Astrocyte (in vitro differentiated cells and primary cell): ENCODE results near the gene HOXC6. TPM values are rescaled to one million over a fixed set of nuclear protein-coding genes. Genes with fewer than 3 reads are reported as not detected.

Source experiments
- DNase-seq: peaks from one replicate; pipeline ENCODE4 v3.0.0-alpha.2; 2010; ENCODE audit warnings: low read depth
- FAIRE-seq: peaks from 2 replicates; lab custom pipeline; 2011; peaks lifted over from hg19 to GRCh38; lab: Jason Lieb, UNC
- H2AFZ ChIP-seq: 2 replicates; pipeline ENCODE4 v1.6.0; 2012; ENCODE audit warnings: low read depth, low read length, inconsistent platforms
- H3K27ac ChIP-seq: 2 replicates; pipeline ENCODE4 v1.5.1; 2011; ENCODE audit warnings: low read depth, low read length, inconsistent platforms
- H3K27me3 ChIP-seq: 2 replicates; pipeline ENCODE4 v1.6.0; 2011; ENCODE audit warnings: low read length, inconsistent platforms; ENCODE audit not compliant: insufficient read depth
- H3K36me3 ChIP-seq: 2 replicates; pipeline ENCODE4 v1.5.1; 2011; ENCODE audit warnings: low read length, inconsistent platforms; ENCODE audit not compliant: insufficient read depth
- H3K4me1 ChIP-seq: 2 replicates; pipeline ENCODE4 v1.5.1; 2011; ENCODE audit warnings: low read length, inconsistent platforms; ENCODE audit not compliant: insufficient read depth
- H3K4me2 ChIP-seq: 2 replicates; pipeline ENCODE4 v1.6.0; 2012; ENCODE audit warnings: low read length, inconsistent platforms
- H3K4me3 ChIP-seq: 2 replicates; pipeline ENCODE4 v1.5.1; 2011; ENCODE audit warnings: low read depth, mild to moderate bottlenecking, low read length, inconsistent platforms; ENCODE audit not compliant: insufficient read depth
- H3K79me2 ChIP-seq: 2 replicates; pipeline ENCODE4 v1.6.0; 2012; ENCODE audit warnings: mild to moderate bottlenecking, low read length, inconsistent platforms; ENCODE audit not compliant: insufficient read depth
- H3K9ac ChIP-seq: 2 replicates; pipeline ENCODE4 v1.6.0; 2012; ENCODE audit warnings: mild to moderate bottlenecking, low read length, inconsistent platforms
- H3K9me3 ChIP-seq: 2 replicates; pipeline ENCODE4 v1.5.1; 2012; ENCODE audit warnings: low read depth, mild to moderate bottlenecking, low read length, inconsistent platforms; ENCODE audit not compliant: insufficient read depth
- H4K20me1 ChIP-seq: 2 replicates; pipeline ENCODE4 v1.6.0; 2012; ENCODE audit warnings: low read length, inconsistent platforms; ENCODE audit not compliant: insufficient read depth
- H3K27ac Mint-ChIP-seq: one replicate; pipeline ENCODE4 v1.8.0; 2021; ENCODE audit warnings: mild to moderate bottlenecking, mixed read lengths; ENCODE audit not compliant: unreplicated experiment
- H3K27me3 Mint-ChIP-seq: one replicate; pipeline ENCODE4 v1.8.0; 2021; ENCODE audit warnings: low read depth, mixed read lengths; ENCODE audit not compliant: unreplicated experiment
- H3K36me3 Mint-ChIP-seq: one replicate; pipeline ENCODE4 v1.8.0; 2021; ENCODE audit warnings: low read depth, mixed read lengths; ENCODE audit not compliant: unreplicated experiment
- H3K4me1 Mint-ChIP-seq: one replicate; pipeline ENCODE4 v1.8.0; 2021; ENCODE audit warnings: low read depth, mixed read lengths; ENCODE audit not compliant: unreplicated experiment
- H3K4me3 Mint-ChIP-seq: one replicate; pipeline ENCODE4 v1.8.0; 2021; ENCODE audit warnings: mild to moderate bottlenecking, moderate library complexity, mixed read lengths; ENCODE audit not compliant: unreplicated experiment
- H3K9me3 Mint-ChIP-seq: one replicate; pipeline ENCODE4 v1.8.0; 2021; ENCODE audit warnings: mild to moderate bottlenecking, mixed read lengths; ENCODE audit not compliant: unreplicated experiment
- CTCF ChIP-seq: IDR thresholded peaks from 2 replicates; pipeline ENCODE4 v1.5.1; 2011; ENCODE audit warnings: low read depth, mild to moderate bottlenecking, inconsistent platforms, low read length, moderate library complexity; ENCODE audit not compliant: insufficient read depth
- EZH2 ChIP-seq: IDR thresholded peaks from 2 replicates; pipeline ENCODE4 v1.6.1; 2012; ENCODE audit warnings: mild to moderate bottlenecking, low read length, inconsistent platforms; ENCODE audit not compliant: insufficient read depth
- total RNA-seq: library from RNA; stranded (reverse); gene quantifications from 2 replicates; pipeline ENCODE4 v1.2.1, GENCODE V29; 2021

Gene HOXC6
- total RNA-seq, 1 donor from 2014 or later = not detected

DNA sequence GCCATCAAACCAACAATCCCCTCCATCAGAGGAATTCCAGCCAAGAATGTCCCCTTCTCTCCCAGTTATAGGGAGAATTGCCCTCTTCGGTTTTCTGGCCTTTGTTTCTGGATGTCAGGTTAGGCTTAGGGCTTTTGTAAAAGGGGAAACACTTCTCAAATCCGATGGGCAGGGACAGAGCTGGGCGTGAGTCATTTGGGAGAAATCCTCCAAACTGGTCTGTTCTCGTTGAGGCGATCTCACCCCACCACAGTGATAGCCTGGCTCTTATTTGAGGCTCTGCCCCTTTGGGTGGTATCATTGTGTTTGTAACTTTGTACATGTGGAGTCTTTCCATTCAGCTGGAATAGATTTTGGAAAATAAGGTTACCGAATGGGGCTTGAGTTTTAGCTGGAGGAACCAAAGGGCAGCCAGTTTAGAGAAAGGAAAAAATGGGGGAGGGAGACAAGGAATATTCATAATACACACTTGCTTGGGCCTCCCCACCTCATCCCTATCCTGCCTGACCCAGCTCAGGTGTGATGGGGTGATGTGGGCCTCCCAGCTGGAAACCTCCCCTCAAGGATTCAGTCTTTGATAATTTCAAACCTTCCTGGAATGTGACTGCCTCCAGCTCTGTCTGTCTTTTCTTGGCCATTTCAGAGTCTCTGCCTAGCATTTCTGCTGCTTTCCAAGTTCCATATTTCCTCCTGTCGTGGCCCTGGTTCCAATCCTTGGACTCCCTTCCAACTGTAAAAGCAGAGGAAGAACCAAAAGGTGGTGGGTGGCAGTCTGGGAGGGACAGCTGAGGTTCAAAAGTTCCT is 32.9 kb downstream of the HOXC6 start:
- no peak overlapping the region for H3K27ac ChIP-seq
- H3K9ac ChIP-seq = no peak overlapping the region
- Mint-ChIP-seq H3K36me3 (no peaks in the 10 kb centered on the region), H3K27me3 (peaks cover 94% of the 10 kb centered on the region), H3K9me3 (peaks cover 4% of the 10 kb centered on the region), H3K4me1 (no peaks in the 10 kb centered on the region), H3K27ac (no peak overlapping the region), H3K4me3 (no peak overlapping the region)
- H3K4me3 ChIP-seq = no peak overlapping the region
- H3K9me3 ChIP-seq = no peaks in the 10 kb centered on the region
- FAIRE-seq (no peak), DNase-seq (no peak)
- no peak overlapping the region for H2AFZ ChIP-seq
- H3K79me2 ChIP-seq = no peaks in the 10 kb centered on the region
- H3K4me2 ChIP-seq = no peak overlapping the region
- H3K36me3 ChIP-seq = no peaks in the 10 kb centered on the region
- no peaks in the 10 kb centered on the region for H4K20me1 ChIP-seq
- TF ChIP-seq CTCF = no peak
- TF ChIP-seq EZH2 = peak; percentile 27
- H3K27me3 ChIP-seq = peaks cover 74% of the 10 kb centered on the region
- no peaks in the 10 kb centered on the region for H3K4me1 ChIP-seq

GRCh38 chr12:54065677-54066076 is 37.4 kb downstream of the HOXC6 start:
- Histone ChIP-seq H3K4me3 (no peak overlapping the region), H3K4me2 (no peak overlapping the region), H3K79me2 (no peaks in the 10 kb centered on the region), H3K27ac (no peak overlapping the region), H3K4me1 (no peaks in the 10 kb centered on the region), H3K9ac (no peak overlapping the region), H3K36me3 (no peaks in the 10 kb centered on the region), H3K27me3 (peaks cover 49% of the 10 kb centered on the region), H3K9me3 (no peaks in the 10 kb centered on the region), H4K20me1 (no peaks in the 10 kb centered on the region), H2AFZ (no peak overlapping the region)
- H3K27ac Mint-ChIP-seq = no peak overlapping the region
- no peaks in the 10 kb centered on the region for H3K36me3 Mint-ChIP-seq
- H3K4me1 Mint-ChIP-seq = no peaks in the 10 kb centered on the region
- H3K4me3 Mint-ChIP-seq = no peak overlapping the region
- peaks cover 4% of the 10 kb centered on the region for H3K9me3 Mint-ChIP-seq
- H3K27me3 Mint-ChIP-seq = peaks cover 84% of the 10 kb centered on the region
- DNase-seq (no peak), FAIRE-seq (no peak)
- TF ChIP-seq CTCF = no peak
- TF ChIP-seq EZH2 = no peak

DNA sequence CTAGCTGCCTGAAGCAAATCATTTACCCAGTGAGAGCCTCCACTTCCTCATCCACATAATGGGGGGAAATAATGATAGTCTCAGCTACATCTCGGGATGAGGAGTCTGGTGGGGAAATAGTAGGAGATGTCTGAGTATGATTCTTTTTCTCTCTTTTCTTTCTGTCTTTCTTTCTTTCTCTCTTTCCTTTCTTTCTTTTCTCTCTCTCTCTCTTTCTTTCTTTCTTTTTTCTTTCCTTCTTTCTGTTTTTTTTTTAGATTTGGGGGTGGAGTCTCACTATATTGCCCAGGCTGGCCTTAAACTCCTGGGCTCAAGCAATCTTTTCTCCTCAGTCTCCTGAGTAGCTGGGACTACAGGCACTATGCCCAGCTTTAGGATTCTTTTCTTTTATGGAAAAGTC is 38.2 kb downstream of the HOXC6 start:
- Mint-ChIP-seq H3K27me3 (peaks cover 84% of the 10 kb centered on the region), H3K4me1 (no peaks in the 10 kb centered on the region), H3K36me3 (no peaks in the 10 kb centered on the region), H3K27ac (no peak overlapping the region), H3K4me3 (no peak overlapping the region), H3K9me3 (peaks cover 4% of the 10 kb centered on the region)
- Histone ChIP-seq H3K27ac (no peak overlapping the region), H4K20me1 (no peaks in the 10 kb centered on the region), H3K4me3 (no peak overlapping the region), H3K27me3 (peaks cover 44% of the 10 kb centered on the region), H3K36me3 (no peaks in the 10 kb centered on the region), H2AFZ (no peak overlapping the region), H3K4me1 (no peaks in the 10 kb centered on the region), H3K9ac (no peak overlapping the region), H3K79me2 (no peaks in the 10 kb centered on the region), H3K9me3 (no peaks in the 10 kb centered on the region), H3K4me2 (no peak overlapping the region)
- TF ChIP-seq EZH2 (no peak), CTCF (no peak)
- FAIRE-seq (no peak), DNase-seq (no peak)
